Stromal cell of bone marrow (primary cell): ENCODE results near the gene STX8.

Source experiments
- DNase-seq: peaks from one replicate; pipeline ENCODE4 v3.0.0-alpha.2; 2012; ENCODE audit warnings: low read depth

STX8 gene

DNA sequence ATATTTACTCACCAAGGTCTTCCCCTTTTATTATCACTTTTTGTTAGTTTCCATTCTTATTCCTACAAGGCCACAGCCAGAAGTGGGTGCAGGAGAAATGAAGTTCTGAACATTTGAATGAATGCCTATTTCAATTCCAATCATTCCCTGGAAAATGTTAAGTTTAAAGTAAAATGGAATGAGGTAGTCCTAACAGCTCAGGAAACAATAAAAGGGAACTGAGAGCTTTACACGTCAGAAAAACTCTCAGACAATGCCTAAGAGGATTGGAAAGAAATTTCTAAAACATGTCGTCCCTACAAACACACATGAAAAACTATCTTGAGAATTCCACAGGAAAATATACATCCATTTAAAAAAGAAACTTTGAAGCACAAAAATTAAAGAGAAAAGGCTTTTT lies 238.8 kb downstream of the STX8 start:
- no peak for DNase-seq

DNA sequence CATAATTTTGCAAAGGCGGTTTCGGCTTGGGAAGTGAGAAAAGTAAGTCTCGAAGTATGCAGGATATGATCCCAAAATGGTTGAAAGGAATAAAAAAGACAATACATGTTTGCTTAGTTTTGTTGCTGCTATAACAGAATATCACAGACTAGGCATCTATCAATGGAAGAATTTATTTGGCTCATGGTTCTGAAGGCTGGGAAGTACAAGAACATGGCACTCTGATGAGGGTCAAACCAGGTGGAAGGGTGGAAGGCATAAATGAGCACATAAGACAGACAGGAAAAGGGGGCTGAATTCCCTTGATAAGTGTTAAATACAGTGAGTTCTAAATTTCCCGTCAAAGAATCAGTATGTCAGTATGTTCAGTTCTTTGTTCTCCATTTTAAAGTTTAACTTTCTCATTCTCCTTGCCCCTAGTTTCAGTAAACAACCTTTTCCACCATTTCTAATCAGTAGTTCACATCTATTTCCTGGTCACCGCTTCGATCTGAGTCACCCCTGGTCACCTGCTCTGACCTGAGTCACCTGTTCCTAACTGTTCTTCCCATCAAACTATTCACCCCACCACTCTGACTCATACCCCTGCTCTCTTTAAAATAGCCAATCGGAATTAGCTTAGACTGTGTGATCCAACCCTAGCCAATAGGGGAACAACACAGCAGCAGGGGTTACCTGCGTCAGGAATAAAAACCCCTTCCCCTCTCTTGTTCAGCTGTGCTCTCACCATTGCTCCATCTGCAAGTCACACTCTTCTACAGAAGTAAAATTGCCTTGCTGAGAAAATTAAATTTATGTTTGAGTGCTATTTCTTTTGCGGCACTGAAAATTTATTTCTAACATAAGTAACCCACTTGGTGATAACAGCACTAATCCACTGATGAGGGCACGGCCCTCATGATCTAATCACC lies 240.8 kb downstream of the STX8 start:
- DNase-seq = no peak

DNA sequence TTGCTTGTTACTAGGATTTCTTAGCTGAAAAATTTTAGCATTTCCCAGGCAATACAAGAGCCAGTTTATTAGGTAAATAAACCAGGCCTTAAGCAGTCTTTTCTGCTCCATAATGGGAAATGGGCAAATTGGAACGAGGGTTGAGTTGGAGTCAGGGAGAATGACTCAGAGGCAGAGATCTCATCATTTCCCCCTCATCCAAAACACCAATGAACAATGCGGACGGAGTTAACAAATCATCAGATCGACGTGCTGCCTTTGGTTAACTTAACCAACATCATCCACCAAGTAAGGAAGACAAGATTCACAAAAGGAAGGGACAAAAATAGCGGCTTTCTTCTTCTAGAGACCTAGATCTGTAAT lies 243.5 kb downstream of the STX8 start:
- no peak for DNase-seq

DNA sequence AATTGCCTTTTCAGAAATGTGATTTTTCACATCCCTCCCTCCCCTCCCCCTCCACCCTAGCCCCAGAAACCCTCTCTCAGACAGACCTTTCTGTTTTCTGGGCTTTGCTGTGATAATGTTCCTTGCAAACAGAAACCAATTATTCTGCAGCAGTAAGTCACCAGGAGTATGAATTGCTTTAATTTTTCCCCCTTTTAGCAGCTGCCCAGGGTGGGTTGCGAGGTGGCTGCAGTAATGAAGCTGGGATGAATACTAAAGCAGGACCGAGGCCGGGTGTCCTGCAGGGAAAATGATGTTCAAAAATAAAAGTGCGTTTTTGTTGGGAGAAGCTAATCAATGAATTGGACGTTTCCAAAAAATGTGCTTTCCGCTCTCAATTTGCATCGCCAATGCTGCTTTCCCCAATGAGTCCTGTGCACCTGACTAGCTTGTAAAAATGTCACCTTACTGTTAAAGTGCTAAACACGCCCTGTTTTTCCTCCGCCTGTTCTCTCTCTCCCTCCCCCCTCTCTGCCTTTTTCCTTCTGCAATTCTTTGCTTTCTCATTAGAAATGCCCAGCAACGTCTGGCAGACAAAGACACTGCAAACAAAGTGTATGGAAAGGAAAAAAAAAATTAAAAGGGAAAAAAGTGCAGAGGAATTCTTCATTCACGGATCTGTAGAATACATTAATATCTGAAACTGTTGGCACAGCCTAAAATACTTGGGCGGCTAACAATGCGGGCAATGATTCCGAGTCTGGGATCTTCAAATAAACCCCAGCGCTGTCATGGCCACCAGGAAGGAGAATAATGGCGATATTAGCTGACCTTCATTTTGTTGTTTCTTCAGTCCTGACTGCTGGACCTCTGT lies 244.1 kb downstream of the STX8 start:
- DNase-seq = no peak

DNA sequence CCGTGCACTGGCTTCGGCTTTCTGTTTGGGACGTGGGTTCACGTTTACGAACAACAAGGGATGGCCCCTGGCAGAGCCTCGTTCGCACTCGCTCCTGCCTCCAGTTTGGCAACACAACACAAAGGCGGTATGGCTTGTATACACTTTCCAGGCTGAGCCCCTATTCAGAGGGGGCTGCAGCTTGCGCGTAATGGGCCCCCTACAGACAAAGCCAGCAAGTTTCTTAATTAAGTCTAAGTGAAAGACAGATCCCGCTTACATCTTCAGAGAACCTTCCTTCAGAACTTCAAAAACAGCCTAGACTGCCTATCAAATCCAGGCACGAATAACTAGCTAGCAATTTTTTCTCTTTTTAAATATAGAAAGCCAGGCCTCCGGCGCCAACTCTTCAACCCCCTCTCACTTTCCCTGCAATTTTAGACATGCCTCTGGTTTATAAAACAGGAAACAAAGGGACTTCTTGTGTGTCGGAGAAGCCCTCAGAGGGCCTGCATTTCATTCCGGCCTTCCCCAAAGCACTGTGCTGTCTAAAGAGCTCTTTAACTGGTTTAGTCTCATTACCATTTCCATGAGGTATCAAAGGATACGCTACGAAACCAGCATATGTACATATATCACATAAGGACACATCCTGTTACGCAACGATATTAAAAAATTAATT lies 244.9 kb downstream of the STX8 start:
- no peak for DNase-seq

DNA sequence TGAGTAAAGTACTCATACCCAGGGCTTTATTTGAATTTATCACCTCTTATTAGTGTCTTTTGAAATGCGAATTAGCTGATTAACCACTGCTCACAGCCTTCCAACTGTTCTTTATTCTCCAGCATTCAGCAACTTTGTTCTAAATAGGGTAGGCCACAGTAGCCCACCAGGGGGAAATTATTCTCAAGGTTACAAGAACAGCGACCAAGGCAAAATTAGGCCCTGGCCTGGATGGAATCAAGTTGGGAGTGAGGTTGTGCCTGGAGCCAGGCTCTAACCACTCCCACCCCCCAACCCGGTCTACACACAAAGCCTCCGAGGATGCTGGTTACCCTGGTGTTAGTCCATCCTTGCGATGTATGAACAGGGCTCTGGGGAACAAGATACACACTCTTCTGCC lies 245.5 kb downstream of the STX8 start:
- DNase-seq = no peak

DNA sequence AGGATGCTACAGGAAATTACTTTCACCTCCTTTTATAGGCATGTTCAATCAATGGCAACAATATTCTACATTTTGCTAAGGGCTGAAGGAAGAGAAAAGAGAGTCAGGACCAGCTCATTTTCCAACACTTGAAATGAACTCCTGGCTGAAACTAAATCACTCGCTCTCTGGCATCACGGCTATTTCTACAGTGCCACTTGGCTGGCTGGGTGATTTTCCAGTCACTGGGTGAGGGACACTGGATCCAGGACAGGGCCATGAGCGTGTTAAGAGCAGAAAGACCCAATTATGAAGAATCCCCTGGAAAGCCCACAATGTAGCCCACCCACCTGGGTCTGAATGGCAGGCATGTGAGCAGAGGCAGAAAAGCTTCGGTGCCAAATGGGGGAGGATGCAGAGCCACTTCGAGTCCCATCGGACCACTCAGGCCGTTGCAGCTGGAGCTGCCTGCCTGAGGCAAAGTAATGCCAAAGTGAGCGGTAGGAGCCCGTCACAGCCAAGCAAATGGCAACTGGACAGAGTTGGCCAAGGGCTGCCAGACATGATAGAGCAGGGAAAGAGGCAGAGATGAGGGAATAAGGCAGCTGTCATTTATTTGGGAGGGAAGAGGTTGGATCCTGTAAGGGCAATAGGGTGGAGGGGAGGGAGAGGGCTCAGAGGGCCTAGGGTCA lies 246.2 kb downstream of the STX8 start:
- DNase-seq = no peak

DNA sequence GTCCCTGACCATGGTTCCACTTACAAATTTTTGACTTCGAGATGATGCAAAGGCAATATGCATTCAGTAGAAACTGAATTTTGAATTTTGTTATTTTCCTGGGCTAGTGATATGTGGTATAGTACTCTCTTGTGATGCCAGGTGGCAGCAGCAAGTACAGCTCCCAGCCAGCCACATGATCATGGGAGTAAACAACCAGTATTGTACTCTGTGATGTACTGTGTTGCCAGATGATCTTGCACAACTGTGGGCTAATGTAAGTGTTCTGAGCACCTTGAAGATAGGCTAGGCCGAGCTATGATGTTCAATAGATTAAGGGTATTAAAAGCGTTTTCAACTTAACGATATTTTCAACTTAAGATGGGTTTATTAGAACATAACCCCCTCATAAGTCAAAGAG lies 250.8 kb downstream of the STX8 start:
- no peak for DNase-seq

DNA sequence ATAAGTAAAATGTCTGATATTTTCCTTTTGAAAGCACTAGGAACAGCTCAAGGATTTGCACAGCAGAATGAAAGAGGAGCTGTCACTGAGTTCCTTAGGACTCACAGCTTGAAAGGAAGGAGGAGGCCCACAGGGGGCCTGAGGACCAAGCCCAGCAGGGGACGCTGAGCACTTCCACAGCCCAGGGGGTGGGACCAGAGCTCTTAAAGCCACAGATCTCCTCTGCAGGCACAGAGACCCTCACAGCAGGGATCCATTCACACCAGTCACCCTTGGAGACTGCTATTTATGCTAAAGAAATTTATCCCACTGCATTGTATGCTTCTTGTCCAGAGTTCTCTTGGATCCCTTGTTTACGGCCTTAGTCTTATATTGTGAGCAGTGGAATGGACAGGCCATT lies 253.3 kb downstream of the STX8 start:
- no peak for DNase-seq

DNA sequence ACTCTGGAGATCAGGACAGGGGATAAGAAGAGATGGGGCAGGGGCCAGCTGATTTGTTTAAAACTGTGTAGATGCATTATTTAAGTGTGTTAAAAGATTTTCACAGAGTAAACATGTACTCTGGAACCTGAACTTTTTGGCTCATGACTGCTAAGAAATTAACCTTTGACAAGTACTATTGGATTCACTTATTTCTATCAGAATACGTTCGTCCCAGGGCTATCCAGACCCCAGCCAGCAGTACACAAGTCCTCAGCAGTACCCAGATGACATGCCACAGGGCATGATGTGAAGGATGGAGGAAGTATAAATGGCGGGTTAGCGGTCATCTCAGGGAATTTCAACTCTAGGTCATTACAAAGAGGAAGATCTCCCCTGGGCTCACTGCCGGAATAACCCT lies 253.7 kb downstream of the STX8 start:
- DNase-seq = no peak

DNA sequence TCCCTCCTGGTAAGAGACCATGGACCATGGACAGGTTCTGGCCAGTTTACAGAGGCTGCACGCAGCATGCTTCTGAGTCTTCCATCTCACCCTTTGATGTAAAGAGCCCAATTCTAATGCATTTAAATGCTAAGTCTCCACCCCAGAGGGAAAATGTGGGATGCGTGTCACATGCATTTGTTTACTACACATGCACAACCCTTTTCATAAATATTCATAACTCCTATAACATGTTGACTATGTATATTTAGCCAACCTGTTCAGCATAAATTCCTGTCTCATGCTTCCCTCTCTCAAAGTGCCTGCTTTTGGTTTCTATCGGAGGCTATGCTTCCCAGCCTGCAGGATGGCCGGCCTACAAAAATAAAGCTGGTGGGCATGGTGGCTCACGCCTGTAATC lies 260.3 kb downstream of the STX8 start:
- DNase-seq = no peak

DNA sequence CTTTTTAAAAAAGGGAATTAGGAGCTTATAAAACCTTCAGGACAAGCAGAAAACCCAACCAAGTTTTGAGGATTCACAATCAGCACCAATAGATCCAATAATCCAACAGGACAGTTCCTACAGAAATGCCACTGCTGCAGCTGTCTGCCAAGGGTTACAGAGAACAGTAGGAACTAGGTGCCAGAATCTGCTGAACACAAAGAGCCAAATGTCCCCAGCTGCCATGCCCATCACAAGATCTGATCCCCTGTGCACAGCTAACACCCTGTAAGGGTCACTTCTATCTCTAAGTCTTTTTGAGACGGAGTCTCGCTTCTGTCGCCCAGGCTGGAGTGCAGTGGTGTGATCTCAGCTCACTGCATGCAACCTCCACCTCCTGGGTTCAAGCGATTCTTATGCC lies 262.3 kb downstream of the STX8 start:
- no peak for DNase-seq

DNA sequence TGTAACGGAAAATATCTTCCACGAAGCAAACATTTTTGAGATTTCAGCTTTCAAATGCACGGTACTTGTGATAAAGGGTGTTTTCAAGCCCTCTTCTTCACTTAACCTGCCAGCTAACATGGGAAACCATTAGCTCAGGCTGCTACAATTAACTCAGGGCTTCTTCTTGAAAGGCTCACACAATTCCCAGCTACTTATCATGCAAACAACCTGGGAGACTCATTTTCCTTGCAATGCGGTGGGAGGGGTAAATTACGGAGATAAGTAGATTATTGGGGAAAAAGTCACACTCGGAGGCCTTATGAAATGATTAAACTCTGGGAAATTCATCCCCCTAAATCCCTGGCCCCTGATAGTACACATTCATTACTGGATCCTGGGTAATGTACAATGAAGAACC lies 266.4 kb downstream of the STX8 start:
- no peak for DNase-seq

DNA sequence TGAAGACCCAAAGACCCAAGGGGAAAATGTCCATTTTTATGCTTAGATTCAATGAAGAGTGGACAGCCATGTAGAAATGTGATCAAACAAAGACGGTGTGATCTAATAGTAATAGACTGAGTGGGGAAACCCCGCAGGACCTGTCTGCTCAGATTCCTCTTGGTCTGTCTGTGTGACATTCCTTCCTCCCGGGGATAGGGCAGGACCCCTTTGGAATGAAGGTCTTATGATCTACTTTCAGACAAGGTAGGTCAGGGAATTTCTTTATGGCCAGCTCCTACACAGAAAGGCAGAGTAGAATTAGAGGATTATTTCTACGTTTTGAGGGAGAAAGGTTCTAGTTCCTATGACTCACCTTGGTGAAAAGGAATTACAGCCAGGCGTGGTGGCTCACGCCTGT lies 267.6 kb downstream of the STX8 start:
- DNase-seq = no peak

DNA sequence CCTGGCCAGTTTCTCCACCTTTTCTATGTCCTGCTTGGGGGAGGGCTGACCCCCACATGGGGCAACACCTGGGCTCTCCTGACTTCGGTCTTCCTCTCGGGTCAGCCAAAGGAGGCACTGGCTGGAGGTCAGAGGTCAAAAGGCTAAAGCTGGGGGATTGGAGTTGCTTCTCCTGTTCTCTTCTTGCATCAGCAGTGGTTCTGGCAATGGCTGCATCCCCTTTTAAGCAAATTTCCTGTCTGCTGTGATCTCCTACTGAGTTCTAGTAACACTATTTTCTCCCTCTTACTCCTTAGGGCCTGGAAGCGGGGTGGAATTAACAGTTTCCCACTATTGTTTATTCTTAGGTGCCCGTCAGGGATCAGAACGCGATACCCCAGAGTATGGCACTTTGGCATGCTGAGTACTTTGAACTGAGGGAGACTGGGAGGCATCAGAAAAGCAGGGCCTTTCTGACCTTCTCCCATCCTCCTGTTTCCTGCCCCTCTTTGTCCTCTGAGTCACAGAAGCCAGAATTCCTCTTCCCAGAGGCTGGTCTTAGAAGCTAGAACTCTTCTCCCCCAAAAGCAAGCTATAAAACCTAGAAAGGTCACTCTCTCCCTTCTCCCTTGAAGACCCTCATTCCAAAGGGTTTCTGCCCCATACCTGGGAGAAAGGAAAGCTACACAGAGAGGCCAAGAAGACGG lies 268.2 kb downstream of the STX8 start:
- DNase-seq = no peak

DNA sequence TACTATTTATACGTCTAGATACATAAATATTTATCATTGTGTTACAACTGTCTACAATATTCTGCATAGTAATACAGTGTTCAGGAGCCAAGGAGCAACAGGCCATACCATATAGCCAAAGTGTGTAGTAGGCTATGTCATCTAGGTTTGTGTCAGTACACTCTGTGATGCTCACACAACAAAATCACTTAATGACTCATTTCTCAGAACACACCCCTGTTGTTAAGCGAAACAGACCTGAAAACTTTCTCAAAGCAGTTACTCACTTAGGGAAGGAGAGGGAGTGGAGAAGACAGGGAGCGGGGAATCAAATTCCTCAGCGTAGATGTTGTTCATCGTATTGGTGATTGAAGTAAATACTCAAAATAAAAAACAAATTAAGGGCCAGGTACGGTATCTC lies 269.5 kb downstream of the STX8 start:
- no peak for DNase-seq

DNA sequence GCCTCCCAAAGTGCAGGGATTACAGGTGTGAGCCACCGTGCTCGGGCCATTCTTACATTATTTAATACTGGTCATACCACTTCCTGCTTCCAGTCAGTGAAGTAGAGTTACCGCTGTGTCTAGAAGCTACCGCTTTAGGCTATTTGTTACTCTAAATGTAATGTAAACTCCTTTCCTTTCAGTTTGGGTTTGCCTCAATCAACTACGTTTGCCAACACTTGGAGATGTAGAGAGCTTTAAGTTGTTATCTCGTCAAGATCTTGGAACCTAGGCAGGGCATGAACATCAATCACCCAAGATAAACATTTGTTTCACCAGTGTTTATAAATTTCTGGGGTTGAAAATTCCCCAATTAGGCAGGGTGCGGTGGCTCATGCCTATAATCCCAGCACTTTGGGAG lies 275.9 kb downstream of the STX8 start:
- no peak for DNase-seq

DNA sequence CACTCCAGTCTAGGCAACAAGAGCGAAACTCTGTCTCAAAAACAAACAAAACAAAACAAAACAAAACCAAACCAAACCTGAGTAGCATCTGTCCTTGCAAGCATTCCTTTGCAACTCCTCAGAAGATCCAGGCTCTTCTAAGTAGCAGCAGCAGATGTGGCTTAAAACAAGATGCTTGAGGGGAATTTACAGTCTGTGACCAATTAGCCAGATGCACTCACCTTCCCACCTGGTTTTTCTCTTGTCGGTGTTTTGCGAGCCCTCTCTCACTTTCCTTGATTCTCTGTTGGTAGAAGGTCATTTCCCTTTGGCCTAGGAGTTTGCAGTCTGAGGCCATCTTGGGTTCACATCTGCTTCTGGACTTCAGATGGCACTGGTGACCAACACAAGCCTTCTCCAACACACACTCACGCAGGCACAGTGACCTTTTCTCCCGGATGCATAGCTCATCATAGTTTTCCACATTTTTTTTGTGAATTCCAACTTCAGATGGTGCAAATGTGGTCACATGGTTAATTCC lies 276.8 kb downstream of the STX8 start:
- no peak for DNase-seq

DNA sequence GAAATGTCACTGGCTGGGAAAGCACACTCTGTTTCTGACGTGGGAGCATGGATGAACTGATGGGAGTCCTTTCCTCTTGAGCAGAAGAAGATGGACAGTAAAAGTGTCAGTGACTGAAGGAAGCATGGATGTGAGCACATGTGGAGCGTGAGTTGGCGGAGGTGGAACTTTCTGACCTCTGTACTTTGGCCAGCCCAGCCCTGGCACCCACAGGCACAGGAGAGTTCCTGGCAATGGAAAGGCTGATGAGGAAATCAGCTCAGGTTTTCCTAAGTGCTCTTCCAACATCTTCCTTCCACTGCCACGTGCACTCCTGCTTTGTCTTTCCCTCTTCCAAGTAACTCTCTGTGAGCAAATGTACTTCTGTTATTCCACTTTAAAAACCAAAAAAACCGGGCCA lies 277.5 kb downstream of the STX8 start:
- DNase-seq = no peak

DNA sequence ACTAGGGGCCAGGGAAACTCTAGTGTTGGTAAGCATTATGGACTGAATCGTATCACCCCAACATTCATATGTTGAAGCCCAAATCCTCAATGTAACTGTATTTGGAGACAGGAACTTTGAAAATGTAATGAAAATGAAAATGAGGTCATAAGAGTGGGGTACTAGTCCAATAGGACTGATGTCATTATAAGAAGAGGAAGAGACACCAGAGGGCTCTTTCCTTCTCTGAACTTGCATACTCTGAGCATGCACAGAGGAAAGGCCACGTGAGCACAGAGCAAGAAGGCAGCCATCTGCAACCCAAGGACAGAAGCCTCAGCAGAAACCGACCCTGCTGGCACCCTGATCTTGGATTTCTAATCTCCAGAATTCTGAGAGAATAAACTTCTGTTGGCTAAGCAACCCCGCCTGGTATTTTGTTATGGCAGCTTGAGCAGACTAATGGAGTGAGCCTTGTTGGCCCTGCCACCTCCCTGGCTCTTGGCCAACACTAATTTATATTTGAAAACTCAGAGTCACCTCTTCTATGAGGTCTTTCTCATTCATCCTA lies 280.9 kb downstream of the STX8 start:
- DNase-seq = no peak

DNA sequence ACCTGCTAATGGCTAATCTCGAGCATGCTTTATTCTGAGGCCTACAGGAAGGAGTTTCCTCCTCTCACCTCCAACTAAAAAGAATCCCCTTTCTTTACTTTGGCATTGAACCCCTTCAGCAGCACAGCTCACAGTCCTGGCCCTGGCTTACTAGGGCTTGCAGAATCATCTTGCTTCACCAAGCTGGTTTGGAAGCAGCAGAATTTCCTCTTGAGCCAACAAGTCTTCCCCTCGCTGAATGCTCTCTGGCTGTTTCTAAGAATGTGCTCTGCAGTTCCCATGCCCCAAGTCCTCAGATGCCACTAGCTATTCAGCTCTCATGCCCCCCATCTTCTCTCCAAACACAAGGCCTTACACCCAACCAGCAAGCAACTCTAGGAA lies 283.1 kb downstream of the STX8 start:
- DNase-seq = no peak
